LNCaP clone FGC (cell line): Measurements from ENCODE around the gene L3MBTL1.

Experiments used
- DNase-seq: peaks from one replicate; pipeline ENCODE4 v3.0.0-alpha.2; 2011; ENCODE audit warnings: low read depth
- H3K4me3 ChIP-seq: 2 replicates; pipeline ENCODE4 v1.5.1; 2011; ENCODE audit warnings: mild to moderate bottlenecking, low read depth, low read length, control low read depth
- CTCF ChIP-seq: IDR thresholded peaks from 2 replicates; pipeline ENCODE4 v1.5.1; 2012; ENCODE audit warnings: mild to moderate bottlenecking; ENCODE audit not compliant: control insufficient read depth, insufficient read depth; ENCODE audit errors: extremely low read depth

L3MBTL1 gene

GRCh38 chr20:43462660-43463526 is 44.6 kb upstream of the L3MBTL1 start:
- no peak for TF ChIP-seq CTCF
- no peak for DNase-seq
- H3K4me3 ChIP-seq, result no peak overlapping the region

- DNase-seq, result no peak
- no peak for TF ChIP-seq CTCF
- H3K4me3 ChIP-seq, result no peak overlapping the region
Observed at GRCh38 chr20:43463527-43464218, 43.8 kb upstream of the L3MBTL1 start.

GRCh38 chr20:43464219-43464790 is 43.2 kb upstream of the L3MBTL1 start:
- DNase-seq, result no peak
- H3K4me3 ChIP-seq, result no peak overlapping the region
- no peak for TF ChIP-seq CTCF

- DNase-seq, result no peak
- no peak overlapping the region for H3K4me3 ChIP-seq
- TF ChIP-seq CTCF, result no peak
Observed at GRCh38 chr20:43465625-43465943, 41.9 kb upstream of the L3MBTL1 start.

GRCh38 chr20:43467589-43467988 is 39.9 kb upstream of the L3MBTL1 start:
- DNase-seq, result no peak
- no peak overlapping the region for H3K4me3 ChIP-seq
- no peak for TF ChIP-seq CTCF

GRCh38 chr20:43472671-43473380 is 34.7 kb upstream of the L3MBTL1 start:
- H3K4me3 ChIP-seq, result no peak overlapping the region
- no peak for DNase-seq
- TF ChIP-seq CTCF, result no peak
